Uterus (tissue), 4 donors: ENCODE results near the gene FOXI1. TPM values are rescaled to one million over a fixed set of nuclear protein-coding genes. Genes with fewer than 3 reads are reported as not detected.

Source experiments
- DNase-seq, 2 donors: peaks; one replicate each; pipeline ENCODE4 v3.0.0-alpha.2; 2019 to 2020
- H3K27ac ChIP-seq, 2 donors: fragments of 200-600 bp; sonication (generic); 1 replicate in 1 of 2; 2 replicates in 1 of 2; pipeline ENCODE4 v1.5.1; 2016 to 2018
- H3K27me3 ChIP-seq, 2 donors: fragments of 200-600 bp; sonication (generic); one replicate each; pipeline ENCODE4 v1.5.1; 2018 to 2019; ENCODE audit warnings: control low read depth in 1 of 2
- H3K36me3 ChIP-seq, 2 donors: fragments of 200-600 bp; sonication (generic); one replicate each; pipeline ENCODE4 v1.5.1; 2019; ENCODE audit warnings: control low read depth in 1 of 2
- H3K4me1 ChIP-seq, 2 donors: fragments of 200-600 bp; sonication (generic); one replicate each; pipeline ENCODE4 v1.5.1; 2018 to 2019; ENCODE audit warnings: control low read depth in 1 of 2
- H3K4me3 ChIP-seq, 2 donors: fragments of 200-600 bp; sonication (generic); 1 replicate in 1 of 2; 2 replicates in 1 of 2; pipeline ENCODE4 v1.5.1; 2018 to 2019; ENCODE audit warnings: mild to moderate bottlenecking in 1 of 2
- H3K9me3 ChIP-seq, 2 donors: fragments of 200-600 bp; sonication (generic); one replicate each; pipeline ENCODE4 v1.5.1; 2019; ENCODE audit warnings: control low read depth in 1 of 2
- POLR2A ChIP-seq, 2 donors: fragments of 450-650 bp; IDR thresholded peaks; one replicate each; pipeline ENCODE4 v1.6.1; 2016; ENCODE audit warnings: antibody characterized with exemption in 2 of 2, mild to moderate bottlenecking in 1 of 2, moderate library complexity in 1 of 2
- intact Hi-C: fragments of 100-400 bp; cut with DNase I; formaldehyde crosslinking; loops from one replicate; pipeline ENCODE4 v1.15.1; 2023; ENCODE audit warnings: low total_unique reads
- total RNA-seq, 4 donors: library from RNA; depleted of rRNA in 3 of 4; stranded (reverse); fragments of >200 nt in 3 of 4; gene quantifications; one replicate each; pipeline versions ENCODE4 v1.1.0 to v1.2.4, GENCODE V29; 2014 to 2023
- TF ChIP-seq, protein P1 (sequence below), 4 experiments: fragments of 200-600 bp in 2 of 4; fragments of 450-650 bp in 2 of 4; sonication (generic) in 2 of 4; IDR thresholded peaks; one replicate each; pipeline ENCODE4 v1.5.1; 2016 to 2019; ENCODE audit warnings: antibody characterized with exemption in 4 of 4, mild to moderate bottlenecking in 2 of 4, moderate library complexity in 1 of 4
- donor health status: DM: yes; HTN: yes; CAD: no.

FOXI1 gene
- total RNA-seq, 4 donors from 2014 or later: not detected

DNA sequence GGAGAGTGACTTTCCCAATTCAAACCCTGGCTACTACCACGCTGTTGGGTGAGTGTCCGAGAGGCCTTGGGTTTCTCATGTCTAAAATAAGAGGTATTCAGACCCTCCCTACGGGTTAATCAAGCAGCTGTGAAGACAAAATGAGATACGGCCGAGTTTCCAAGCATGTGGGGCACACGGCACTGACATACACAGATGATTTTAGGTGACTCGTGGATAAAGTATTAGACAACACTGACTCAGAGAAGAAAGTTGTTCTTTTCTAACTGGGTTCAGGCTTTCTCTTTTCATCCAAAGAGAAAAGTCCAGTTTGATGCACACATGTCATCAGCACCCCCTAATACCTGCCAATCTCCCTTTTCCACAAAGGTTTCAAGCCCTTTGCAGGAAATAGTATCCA is 15.6 kb downstream of the FOXI1 start:
- TF ChIP-seq, protein P1, sequence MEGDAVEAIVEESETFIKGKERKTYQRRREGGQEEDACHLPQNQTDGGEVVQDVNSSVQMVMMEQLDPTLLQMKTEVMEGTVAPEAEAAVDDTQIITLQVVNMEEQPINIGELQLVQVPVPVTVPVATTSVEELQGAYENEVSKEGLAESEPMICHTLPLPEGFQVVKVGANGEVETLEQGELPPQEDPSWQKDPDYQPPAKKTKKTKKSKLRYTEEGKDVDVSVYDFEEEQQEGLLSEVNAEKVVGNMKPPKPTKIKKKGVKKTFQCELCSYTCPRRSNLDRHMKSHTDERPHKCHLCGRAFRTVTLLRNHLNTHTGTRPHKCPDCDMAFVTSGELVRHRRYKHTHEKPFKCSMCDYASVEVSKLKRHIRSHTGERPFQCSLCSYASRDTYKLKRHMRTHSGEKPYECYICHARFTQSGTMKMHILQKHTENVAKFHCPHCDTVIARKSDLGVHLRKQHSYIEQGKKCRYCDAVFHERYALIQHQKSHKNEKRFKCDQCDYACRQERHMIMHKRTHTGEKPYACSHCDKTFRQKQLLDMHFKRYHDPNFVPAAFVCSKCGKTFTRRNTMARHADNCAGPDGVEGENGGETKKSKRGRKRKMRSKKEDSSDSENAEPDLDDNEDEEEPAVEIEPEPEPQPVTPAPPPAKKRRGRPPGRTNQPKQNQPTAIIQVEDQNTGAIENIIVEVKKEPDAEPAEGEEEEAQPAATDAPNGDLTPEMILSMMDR (IDR thresholded peaks at IDR 0.05): no peak
- TF ChIP-seq POLR2A (IDR thresholded peaks at IDR 0.05): no peak
- Histone ChIP-seq H3K36me3 (no peaks in the 10 kb centered on the region), H3K27ac (no peak overlapping the region), H3K4me1 (no peaks in the 10 kb centered on the region), H3K27me3 (no peaks in the 10 kb centered on the region), H3K4me3 (no peak overlapping the region), H3K9me3 (no peaks in the 10 kb centered on the region)
- intact Hi-C loops: no loop called here
- no peak for DNase-seq

DNA sequence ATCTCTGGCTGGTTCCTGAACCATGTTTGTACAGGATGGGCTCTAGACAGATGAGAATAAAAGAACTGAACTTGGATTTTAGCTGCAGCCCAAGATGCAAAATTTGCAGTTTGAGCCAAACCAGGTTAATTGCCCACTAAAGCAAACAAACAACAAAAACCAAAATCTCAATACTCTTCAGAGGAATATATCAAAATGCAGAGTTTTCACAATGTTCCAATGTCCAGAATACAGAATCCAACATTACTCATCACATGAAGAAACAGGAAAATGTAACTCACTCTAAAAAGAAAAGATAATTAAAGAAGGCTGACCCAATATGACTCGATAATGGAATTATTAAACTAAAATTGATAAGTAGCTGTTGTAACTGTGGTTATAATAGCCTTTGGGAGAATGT is 20.4 kb downstream of the FOXI1 start:
- no peaks in the 10 kb centered on the region for H3K9me3 ChIP-seq
- H3K36me3 ChIP-seq: no peaks in the 10 kb centered on the region
- intact Hi-C loops: no loop called here
- no peak for TF ChIP-seq POLR2A (IDR thresholded peaks at IDR 0.05)
- TF ChIP-seq, protein P1 (IDR thresholded peaks at IDR 0.05): no peak
- no peak overlapping the region for H3K4me3 ChIP-seq
- H3K27ac ChIP-seq: no peak overlapping the region
- DNase-seq: no peak
- H3K4me1 ChIP-seq: no peaks in the 10 kb centered on the region
- no peaks in the 10 kb centered on the region for H3K27me3 ChIP-seq

DNA sequence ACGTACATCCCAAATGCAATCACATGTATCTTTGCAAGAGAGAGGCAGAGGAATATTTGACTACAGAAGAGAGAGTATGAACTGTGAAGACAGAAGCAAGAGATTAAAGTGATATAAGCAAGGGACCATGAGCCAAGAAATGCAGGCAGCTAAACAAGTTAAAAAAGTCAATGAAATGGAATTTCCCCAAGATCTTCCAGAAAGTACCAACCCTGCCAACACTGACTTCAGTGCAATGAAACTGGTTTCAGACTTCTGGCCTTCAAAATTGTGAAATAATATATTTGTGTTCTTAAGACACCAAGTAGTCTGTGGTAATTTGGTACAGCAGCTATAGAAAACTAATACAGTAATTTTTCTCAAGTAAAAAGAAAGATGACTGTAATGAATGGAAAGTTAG is 20.9 kb downstream of the FOXI1 start:
- Histone ChIP-seq H3K27ac (no peak overlapping the region), H3K36me3 (no peaks in the 10 kb centered on the region), H3K4me3 (no peak overlapping the region), H3K27me3 (no peaks in the 10 kb centered on the region), H3K4me1 (no peaks in the 10 kb centered on the region), H3K9me3 (no peaks in the 10 kb centered on the region)
- no peak for DNase-seq
- TF ChIP-seq, protein P1 (IDR thresholded peaks at IDR 0.05): no peak
- TF ChIP-seq POLR2A (IDR thresholded peaks at IDR 0.05): no peak
- intact Hi-C loops: no loop called here

DNA sequence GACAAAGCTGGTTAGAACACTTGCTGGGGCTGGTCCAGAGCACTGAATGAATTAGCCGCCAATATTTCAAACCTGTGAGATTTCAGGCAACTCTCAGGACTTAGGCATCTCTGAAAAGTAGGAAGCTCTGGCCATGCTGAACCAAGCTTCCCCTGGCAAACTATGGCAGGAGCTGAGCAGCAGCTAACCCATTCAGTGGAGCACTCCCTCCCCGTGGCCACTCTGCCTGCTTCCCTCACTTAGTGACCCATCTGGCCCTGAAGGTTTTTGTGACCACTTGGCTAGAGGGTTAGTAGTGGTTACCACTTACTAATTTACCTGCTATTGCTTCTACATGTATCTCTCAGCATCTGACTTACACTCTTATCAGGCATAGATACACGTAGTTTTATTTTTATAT is 25.5 kb downstream of the FOXI1 start:
- no peak overlapping the region for H3K27ac ChIP-seq
- DNase-seq: no peak
- TF ChIP-seq POLR2A (IDR thresholded peaks at IDR 0.05): no peak
- TF ChIP-seq, protein P1 (IDR thresholded peaks at IDR 0.05): no peak
- no peaks in the 10 kb centered on the region for H3K9me3 ChIP-seq
- H3K4me1 ChIP-seq: no peaks in the 10 kb centered on the region
- no peaks in the 10 kb centered on the region for H3K36me3 ChIP-seq
- intact Hi-C loops: no loop called here
- H3K27me3 ChIP-seq: no peaks in the 10 kb centered on the region
- H3K4me3 ChIP-seq: no peak overlapping the region

DNA sequence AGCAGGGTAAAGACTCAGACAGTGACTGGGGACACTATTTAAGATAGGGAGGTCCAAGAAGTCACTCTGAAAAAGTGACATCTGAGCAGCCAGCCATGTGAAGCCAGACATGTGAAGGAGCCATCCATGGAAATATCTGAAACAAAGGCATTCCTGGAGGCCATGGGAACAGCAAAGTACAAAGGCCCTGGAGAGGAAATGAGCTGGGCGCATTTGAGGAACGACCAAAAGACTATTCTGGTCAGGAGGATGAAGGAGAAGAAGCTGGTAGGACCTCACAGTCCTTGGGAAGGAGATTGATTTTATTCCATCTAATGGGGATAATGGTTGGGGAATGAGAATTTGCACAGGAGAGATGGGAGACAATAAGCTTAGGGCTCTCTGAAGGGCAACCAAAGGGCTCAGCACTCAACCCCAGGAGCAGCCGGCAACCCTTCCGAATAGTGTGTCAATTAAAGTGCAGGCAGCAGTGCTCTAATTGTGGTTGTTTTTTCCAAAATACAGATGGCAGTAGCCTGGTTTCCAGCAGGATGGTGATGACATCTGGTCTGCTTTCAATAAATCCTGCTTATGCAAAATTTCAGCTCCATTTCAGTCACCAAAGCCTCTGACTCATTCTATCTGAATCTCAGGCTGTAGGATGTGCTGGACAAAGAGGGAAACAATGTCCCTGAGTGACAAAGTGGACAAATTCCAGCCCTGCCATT is 26.7 kb downstream of the FOXI1 start:
- intact Hi-C loops: no loop called here
- no peaks in the 10 kb centered on the region for H3K9me3 ChIP-seq
- TF ChIP-seq POLR2A (IDR thresholded peaks at IDR 0.05): no peak
- TF ChIP-seq, protein P1 (IDR thresholded peaks at IDR 0.05): no peak
- DNase-seq: no peak
- H3K4me3 ChIP-seq: no peak overlapping the region
- H3K4me1 ChIP-seq: no peaks in the 10 kb centered on the region
- H3K27ac ChIP-seq: no peak overlapping the region
- no peaks in the 10 kb centered on the region for H3K27me3 ChIP-seq
- no peaks in the 10 kb centered on the region for H3K36me3 ChIP-seq
